Liver (tissue), 9 donors: ENCODE measurements around the gene MFNG. TPM values are rescaled to one million over a fixed set of nuclear protein-coding genes. Genes with fewer than 3 reads are reported as not detected.

Experiments
- DNase-seq: peaks from one replicate; pipeline ENCODE4 v3.0.0-alpha.2; 2017; ENCODE audit warnings: low spot score
- H3K27ac ChIP-seq, 2 donors: one replicate each; pipeline ENCODE4 v1.7.0; 2013; ENCODE audit warnings: inconsistent platforms in 2 of 2, low read length in 2 of 2, control low read depth in 1 of 2, low read depth in 1 of 2, mild to moderate bottlenecking in 1 of 2
- H3K27me3 ChIP-seq, 4 donors: one replicate each; pipeline versions ENCODE4 v1.6.1 to v1.7.0; 2013; ENCODE audit warnings: low read length in 3 of 4, inconsistent platforms in 1 of 4, mild to moderate bottlenecking in 1 of 4, moderate library complexity in 1 of 4; ENCODE audit not compliant: control insufficient read depth in 4 of 4, insufficient read depth in 4 of 4
- H3K36me3 ChIP-seq, 4 donors: one replicate each; pipeline versions ENCODE4 v1.6.1 to v1.7.0; 2013; ENCODE audit warnings: low read length in 3 of 4, mild to moderate bottlenecking in 3 of 4, low read depth in 1 of 4, moderate library complexity in 1 of 4; ENCODE audit not compliant: control insufficient read depth in 4 of 4, insufficient read depth in 3 of 4
- H3K4me1 ChIP-seq, 4 donors: one replicate each; pipeline versions ENCODE4 v1.6.1 to v1.7.0; 2013; ENCODE audit warnings: low read length in 3 of 4, mild to moderate bottlenecking in 3 of 4, moderate library complexity in 1 of 4; ENCODE audit not compliant: control insufficient read depth in 4 of 4, insufficient read depth in 4 of 4
- H3K4me3 ChIP-seq, 3 donors: one replicate each; pipeline versions ENCODE4 v1.6.1 to v1.7.0; 2013; ENCODE audit warnings: low read length in 3 of 3, control low read depth in 1 of 3, low read depth in 1 of 3, mild to moderate bottlenecking in 1 of 3
- H3K9ac ChIP-seq, 2 donors: one replicate each; pipeline ENCODE4 v1.7.0; 2013; ENCODE audit warnings: low read length in 2 of 2, mild to moderate bottlenecking in 2 of 2, moderate library complexity in 2 of 2, control low read depth in 1 of 2, low read depth in 1 of 2
- H3K9me3 ChIP-seq, 4 donors: one replicate each; pipeline versions ENCODE4 v1.6.1 to v1.7.0; 2013; ENCODE audit warnings: low read length in 3 of 4; ENCODE audit not compliant: control insufficient read depth in 4 of 4
- EGR1 ChIP-seq, 2 donors: IDR thresholded peaks; 2 replicates each; pipeline ENCODE4 v1.6.1; 2016 to 2018; ENCODE audit warnings: antibody characterized with exemption in 2 of 2, low read depth in 2 of 2
- FOXA1 ChIP-seq: IDR thresholded peaks from 2 replicates; pipeline ENCODE4 v1.6.1; 2016; ENCODE audit warnings: antibody characterized with exemption
- FOXA2 ChIP-seq: IDR thresholded peaks from 2 replicates; pipeline ENCODE4 v1.6.1; 2016; ENCODE audit warnings: antibody characterized with exemption
- GABPA ChIP-seq, 2 donors: IDR thresholded peaks in 1 of 2; conservative IDR thresholded peaks in 1 of 2; 2 replicates each; pipeline ENCODE4 v1.6.1; 2016; ENCODE audit warnings: antibody characterized with exemption in 2 of 2, mild to moderate bottlenecking in 1 of 2, moderate library complexity in 1 of 2
- HNF4A ChIP-seq, 2 donors: conservative IDR thresholded peaks; 2 replicates each; pipeline ENCODE4 v1.6.1; 2016; ENCODE audit warnings: antibody characterized with exemption in 2 of 2, mild to moderate bottlenecking in 2 of 2
- HNF4G ChIP-seq: IDR thresholded peaks from 2 replicates; pipeline ENCODE4 v1.6.1; 2016; ENCODE audit warnings: antibody characterized with exemption
- JUND ChIP-seq, 2 donors: IDR thresholded peaks; 2 replicates each; pipeline ENCODE4 v1.6.1; 2016; ENCODE audit warnings: antibody characterized with exemption in 2 of 2
- NR2F2 ChIP-seq: IDR thresholded peaks from 2 replicates; pipeline ENCODE4 v1.6.1; 2016; ENCODE audit warnings: antibody characterized with exemption
- RAD21 ChIP-seq, 2 donors: IDR thresholded peaks; 2 replicates each; pipeline ENCODE4 v1.6.1; 2016; ENCODE audit warnings: antibody characterized with exemption in 2 of 2, mild to moderate bottlenecking in 2 of 2
- RXRA ChIP-seq, 2 donors: IDR thresholded peaks; 2 replicates each; pipeline ENCODE4 v1.6.1; 2017 to 2018; ENCODE audit warnings: antibody characterized with exemption in 2 of 2, mild to moderate bottlenecking in 1 of 2
- SP1 ChIP-seq: IDR thresholded peaks from 2 replicates; pipeline ENCODE4 v1.6.1; 2018; ENCODE audit warnings: antibody characterized with exemption, mild to moderate bottlenecking
- TAF1 ChIP-seq: conservative IDR thresholded peaks from 2 replicates; pipeline ENCODE4 v1.6.1; 2016; ENCODE audit warnings: antibody characterized with exemption, mild to moderate bottlenecking
- YY1 ChIP-seq: IDR thresholded peaks from 2 replicates; pipeline ENCODE4 v1.6.1; 2016; ENCODE audit warnings: antibody characterized with exemption, mild to moderate bottlenecking
- WGBS: extraction: QIAGEN DNeasy Blood & Tissue Kit; methylation state at CpG from one replicate; pipeline ENCODE4 v1.1.7; 2013; 5-methylcytosine and 5-hydroxymethylcytosine counted together
- polyA plus RNA-seq, 2 donors: library from polyadenylated mRNA; stranded (reverse) in 1 of 2; unstranded in 1 of 2; fragments of 200-250 nt in 1 of 2; fragments of >200 nt in 1 of 2; fragmentation: Nextera tagmentation in 1 of 2; extraction: Ambion mirVana in 1 of 2; gene quantifications; one replicate each; pipeline versions ENCODE4 v1.2.1 to v1.2.3, GENCODE V29; 2013 to 2015
- total RNA-seq, 2 donors: library from RNA; depleted of rRNA; stranded (reverse); fragments of >200 nt; gene quantifications; one replicate each; pipeline ENCODE4 v1.2.3, GENCODE V29; 2014
- TF ChIP-seq, protein P1 (sequence below): IDR thresholded peaks from 2 replicates; pipeline ENCODE4 v1.6.1; 2016; ENCODE audit warnings: antibody characterized with exemption
- TF ChIP-seq, protein P2 (sequence below): IDR thresholded peaks from 2 replicates; pipeline ENCODE4 v1.6.1; 2016; ENCODE audit warnings: antibody characterized with exemption
- TF ChIP-seq, protein P3 (sequence below): IDR thresholded peaks from 2 replicates; pipeline ENCODE4 v1.6.1; 2016; ENCODE audit warnings: antibody characterized with exemption, mild to moderate bottlenecking
- TF ChIP-seq, protein P4 (sequence below): fragments of 150-350 bp; IDR thresholded peaks from 2 replicates; pipeline ENCODE4 v1.5.1; 2017; ENCODE audit warnings: improper control_type of control experiment, low read depth, low read length; ENCODE audit not compliant: missing input control
- donor health status: healthy.
- donor health status: healthy.
- donor health status: healthy.
- donor health status: healthy.
- donor health status: healthy.

Gene MFNG
- total and polyA plus RNA-seq, 4 donors = 5.0 to 10.7 (median 7.4) TPM

- DNase-seq = no peak
- Histone ChIP-seq H3K36me3 (no peaks in the 10 kb centered on the region), H3K9ac (no peak overlapping the region), H3K4me1 (peaks cover under 1 to 9% (median 5%) of the 10 kb centered on the region in 4 donors), H3K4me3 (no peak overlapping the region), H3K9me3 (no peaks in the 10 kb centered on the region), H3K27ac (no peak overlapping the region), H3K27me3 (no peaks in the 10 kb centered on the region)
- WGBS = 88% methylated on average over 14 of the region's 14 CpGs
- TF ChIP-seq TAF1 = no peak
- no peak for TF ChIP-seq HNF4G
- TF ChIP-seq, protein P1, sequence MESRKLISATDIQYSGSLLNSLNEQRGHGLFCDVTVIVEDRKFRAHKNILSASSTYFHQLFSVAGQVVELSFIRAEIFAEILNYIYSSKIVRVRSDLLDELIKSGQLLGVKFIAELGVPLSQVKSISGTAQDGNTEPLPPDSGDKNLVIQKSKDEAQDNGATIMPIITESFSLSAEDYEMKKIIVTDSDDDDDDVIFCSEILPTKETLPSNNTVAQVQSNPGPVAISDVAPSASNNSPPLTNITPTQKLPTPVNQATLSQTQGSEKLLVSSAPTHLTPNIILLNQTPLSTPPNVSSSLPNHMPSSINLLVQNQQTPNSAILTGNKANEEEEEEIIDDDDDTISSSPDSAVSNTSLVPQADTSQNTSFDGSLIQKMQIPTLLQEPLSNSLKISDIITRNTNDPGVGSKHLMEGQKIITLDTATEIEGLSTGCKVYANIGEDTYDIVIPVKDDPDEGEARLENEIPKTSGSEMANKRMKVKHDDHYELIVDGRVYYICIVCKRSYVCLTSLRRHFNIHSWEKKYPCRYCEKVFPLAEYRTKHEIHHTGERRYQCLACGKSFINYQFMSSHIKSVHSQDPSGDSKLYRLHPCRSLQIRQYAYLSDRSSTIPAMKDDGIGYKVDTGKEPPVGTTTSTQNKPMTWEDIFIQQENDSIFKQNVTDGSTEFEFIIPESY = no peak
- TF ChIP-seq, protein P2, sequence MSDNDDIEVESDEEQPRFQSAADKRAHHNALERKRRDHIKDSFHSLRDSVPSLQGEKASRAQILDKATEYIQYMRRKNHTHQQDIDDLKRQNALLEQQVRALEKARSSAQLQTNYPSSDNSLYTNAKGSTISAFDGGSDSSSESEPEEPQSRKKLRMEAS = no peak
- TF ChIP-seq HNF4A (conservative IDR thresholded peaks at IDR 0.05) = no peak
- TF ChIP-seq, protein P3, sequence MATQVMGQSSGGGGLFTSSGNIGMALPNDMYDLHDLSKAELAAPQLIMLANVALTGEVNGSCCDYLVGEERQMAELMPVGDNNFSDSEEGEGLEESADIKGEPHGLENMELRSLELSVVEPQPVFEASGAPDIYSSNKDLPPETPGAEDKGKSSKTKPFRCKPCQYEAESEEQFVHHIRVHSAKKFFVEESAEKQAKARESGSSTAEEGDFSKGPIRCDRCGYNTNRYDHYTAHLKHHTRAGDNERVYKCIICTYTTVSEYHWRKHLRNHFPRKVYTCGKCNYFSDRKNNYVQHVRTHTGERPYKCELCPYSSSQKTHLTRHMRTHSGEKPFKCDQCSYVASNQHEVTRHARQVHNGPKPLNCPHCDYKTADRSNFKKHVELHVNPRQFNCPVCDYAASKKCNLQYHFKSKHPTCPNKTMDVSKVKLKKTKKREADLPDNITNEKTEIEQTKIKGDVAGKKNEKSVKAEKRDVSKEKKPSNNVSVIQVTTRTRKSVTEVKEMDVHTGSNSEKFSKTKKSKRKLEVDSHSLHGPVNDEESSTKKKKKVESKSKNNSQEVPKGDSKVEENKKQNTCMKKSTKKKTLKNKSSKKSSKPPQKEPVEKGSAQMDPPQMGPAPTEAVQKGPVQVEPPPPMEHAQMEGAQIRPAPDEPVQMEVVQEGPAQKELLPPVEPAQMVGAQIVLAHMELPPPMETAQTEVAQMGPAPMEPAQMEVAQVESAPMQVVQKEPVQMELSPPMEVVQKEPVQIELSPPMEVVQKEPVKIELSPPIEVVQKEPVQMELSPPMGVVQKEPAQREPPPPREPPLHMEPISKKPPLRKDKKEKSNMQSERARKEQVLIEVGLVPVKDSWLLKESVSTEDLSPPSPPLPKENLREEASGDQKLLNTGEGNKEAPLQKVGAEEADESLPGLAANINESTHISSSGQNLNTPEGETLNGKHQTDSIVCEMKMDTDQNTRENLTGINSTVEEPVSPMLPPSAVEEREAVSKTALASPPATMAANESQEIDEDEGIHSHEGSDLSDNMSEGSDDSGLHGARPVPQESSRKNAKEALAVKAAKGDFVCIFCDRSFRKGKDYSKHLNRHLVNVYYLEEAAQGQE = no peak
- TF ChIP-seq RXRA (IDR thresholded peaks at IDR 0.05) = no peak
- TF ChIP-seq EGR1 (IDR thresholded peaks at IDR 0.05; ENCODE audit: low read depth in 2 of 2) = no peak
- TF ChIP-seq NR2F2 = no peak
- TF ChIP-seq YY1 = no peak
- TF ChIP-seq RAD21 (IDR thresholded peaks at IDR 0.05) = no peak
- TF ChIP-seq, protein P4, sequence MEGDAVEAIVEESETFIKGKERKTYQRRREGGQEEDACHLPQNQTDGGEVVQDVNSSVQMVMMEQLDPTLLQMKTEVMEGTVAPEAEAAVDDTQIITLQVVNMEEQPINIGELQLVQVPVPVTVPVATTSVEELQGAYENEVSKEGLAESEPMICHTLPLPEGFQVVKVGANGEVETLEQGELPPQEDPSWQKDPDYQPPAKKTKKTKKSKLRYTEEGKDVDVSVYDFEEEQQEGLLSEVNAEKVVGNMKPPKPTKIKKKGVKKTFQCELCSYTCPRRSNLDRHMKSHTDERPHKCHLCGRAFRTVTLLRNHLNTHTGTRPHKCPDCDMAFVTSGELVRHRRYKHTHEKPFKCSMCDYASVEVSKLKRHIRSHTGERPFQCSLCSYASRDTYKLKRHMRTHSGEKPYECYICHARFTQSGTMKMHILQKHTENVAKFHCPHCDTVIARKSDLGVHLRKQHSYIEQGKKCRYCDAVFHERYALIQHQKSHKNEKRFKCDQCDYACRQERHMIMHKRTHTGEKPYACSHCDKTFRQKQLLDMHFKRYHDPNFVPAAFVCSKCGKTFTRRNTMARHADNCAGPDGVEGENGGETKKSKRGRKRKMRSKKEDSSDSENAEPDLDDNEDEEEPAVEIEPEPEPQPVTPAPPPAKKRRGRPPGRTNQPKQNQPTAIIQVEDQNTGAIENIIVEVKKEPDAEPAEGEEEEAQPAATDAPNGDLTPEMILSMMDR = no peak
Observed at GRCh38 chr22:37431801-37432707, 54.1 kb downstream of the MFNG start.

- WGBS = 87% methylated on average over 9 of the region's 9 CpGs
- H3K4me3 ChIP-seq = no peak overlapping the region
- no peaks in the 10 kb centered on the region for H3K27me3 ChIP-seq
- TF ChIP-seq YY1 (no peak), FOXA2 (no peak), NR2F2 (no peak), HNF4G (no peak), RXRA (IDR thresholded peaks at IDR 0.05) (no peak), RAD21 (IDR thresholded peaks at IDR 0.05) (no peak), HNF4A (conservative IDR thresholded peaks at IDR 0.05) (no peak), EGR1 (IDR thresholded peaks at IDR 0.05; ENCODE audit: low read depth in 2 of 2) (no peak), SP1 (no peak), FOXA1 (no peak), JUND (IDR thresholded peaks at IDR 0.05) (no peak), GABPA (IDR thresholded peaks at IDR 0.05 in 1 of 2, conservative IDR thresholded peaks at IDR 0.05 in 1 of 2) (no peak)
- TF ChIP-seq, protein P1 = no peak
- TF ChIP-seq, protein P4 = no peak
- TF ChIP-seq, protein P2 = no peak
- no peaks in the 10 kb centered on the region for H3K9me3 ChIP-seq
- no peak for DNase-seq
- peaks cover 2 to 13% (median 6%) of the 10 kb centered on the region in 4 donors for H3K4me1 ChIP-seq
- no peak overlapping the region for H3K9ac ChIP-seq
- H3K27ac ChIP-seq = no peak overlapping the region
- no peaks in the 10 kb centered on the region for H3K36me3 ChIP-seq
Observed at GRCh38 chr22:37431366-37431765, 54.8 kb downstream of the MFNG start.
